Tibial artery (tissue), 4 donors: ENCODE results near the gene RFNG.
"Not testable (repeated sequence)": the region's sequence is repeated elsewhere in the genome, so short reads cannot be mapped to it uniquely, and the experiment has no call there.

Experiments used
- DNase-seq, 2 donors: peaks; one replicate each; pipeline ENCODE4 v3.0.0-alpha.2; 2019
- H3K27ac ChIP-seq, 2 donors: fragments of 200-600 bp; sonication (generic) in 1 of 2; 1 replicate in 1 of 2; 2 replicates in 1 of 2; pipeline ENCODE4 v1.5.1; 2018 to 2019; ENCODE audit warnings: mild to moderate bottlenecking in 1 of 2
- H3K27me3 ChIP-seq, 2 donors: fragments of 200-600 bp; sonication (generic) in 1 of 2; one replicate each; pipeline versions ENCODE4 v1.5.1 to v1.6.0; 2016 to 2019
- H3K36me3 ChIP-seq, 3 donors: fragments of 200-600 bp; sonication (generic) in 2 of 3; one replicate each; pipeline ENCODE4 v1.5.1; 2016 to 2019; ENCODE audit warnings: mild to moderate bottlenecking in 2 of 3
- H3K4me1 ChIP-seq, 4 donors: fragments of 200-600 bp; sonication (generic) in 2 of 4; 1 replicate in 3 of 4; 2 replicates in 1 of 4; pipeline ENCODE4 v1.5.1; 2016 to 2019
- H3K4me3 ChIP-seq, 2 donors: fragments of 200-600 bp; sonication (generic) in 1 of 2; 1 replicate in 1 of 2; 2 replicates in 1 of 2; pipeline ENCODE4 v1.5.1; 2018 to 2019; ENCODE audit warnings: mild to moderate bottlenecking in 2 of 2
- H3K9me3 ChIP-seq, 3 donors: fragments of 200-600 bp; sonication (generic) in 1 of 3; one replicate each; pipeline ENCODE4 v1.5.1; 2016 to 2019
- intact Hi-C: fragments of 100-400 bp; cut with DNase I; formaldehyde crosslinking; loops from one replicate; pipeline ENCODE4 v1.15.0; 2023; ENCODE audit warnings: low total_unique reads
- TF ChIP-seq, protein P1 (sequence below), 2 experiments: fragments of 200-600 bp in 1 of 2; fragments of 450-650 bp in 1 of 2; IDR thresholded peaks; one replicate each; pipeline ENCODE4 v1.5.1; 2017 to 2019; ENCODE audit warnings: antibody characterized with exemption in 2 of 2, mild to moderate bottlenecking in 1 of 2, moderate library complexity in 1 of 2

Gene RFNG

GRCh38 chr17:82042649-82043048 is 9.0 kb downstream of the RFNG start:
- DNase-seq, result no peak
- Histone ChIP-seq H3K36me3 (peaks cover 6 to 11% (median 7%) of the 10 kb centered on the region in 3 donors), H3K4me3 (no peak overlapping the region), H3K4me1 (peaks cover 0 to 6% (median 2%) of the 10 kb centered on the region in 4 donors), H3K27me3 (no peaks in the 10 kb centered on the region), H3K9me3 (no peaks in the 10 kb centered on the region), H3K27ac (no peak overlapping the region)
- intact Hi-C loops, result no loop called here
- TF ChIP-seq, protein P1, sequence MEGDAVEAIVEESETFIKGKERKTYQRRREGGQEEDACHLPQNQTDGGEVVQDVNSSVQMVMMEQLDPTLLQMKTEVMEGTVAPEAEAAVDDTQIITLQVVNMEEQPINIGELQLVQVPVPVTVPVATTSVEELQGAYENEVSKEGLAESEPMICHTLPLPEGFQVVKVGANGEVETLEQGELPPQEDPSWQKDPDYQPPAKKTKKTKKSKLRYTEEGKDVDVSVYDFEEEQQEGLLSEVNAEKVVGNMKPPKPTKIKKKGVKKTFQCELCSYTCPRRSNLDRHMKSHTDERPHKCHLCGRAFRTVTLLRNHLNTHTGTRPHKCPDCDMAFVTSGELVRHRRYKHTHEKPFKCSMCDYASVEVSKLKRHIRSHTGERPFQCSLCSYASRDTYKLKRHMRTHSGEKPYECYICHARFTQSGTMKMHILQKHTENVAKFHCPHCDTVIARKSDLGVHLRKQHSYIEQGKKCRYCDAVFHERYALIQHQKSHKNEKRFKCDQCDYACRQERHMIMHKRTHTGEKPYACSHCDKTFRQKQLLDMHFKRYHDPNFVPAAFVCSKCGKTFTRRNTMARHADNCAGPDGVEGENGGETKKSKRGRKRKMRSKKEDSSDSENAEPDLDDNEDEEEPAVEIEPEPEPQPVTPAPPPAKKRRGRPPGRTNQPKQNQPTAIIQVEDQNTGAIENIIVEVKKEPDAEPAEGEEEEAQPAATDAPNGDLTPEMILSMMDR (IDR thresholded peaks at IDR 0.05), result no peak

DNA sequence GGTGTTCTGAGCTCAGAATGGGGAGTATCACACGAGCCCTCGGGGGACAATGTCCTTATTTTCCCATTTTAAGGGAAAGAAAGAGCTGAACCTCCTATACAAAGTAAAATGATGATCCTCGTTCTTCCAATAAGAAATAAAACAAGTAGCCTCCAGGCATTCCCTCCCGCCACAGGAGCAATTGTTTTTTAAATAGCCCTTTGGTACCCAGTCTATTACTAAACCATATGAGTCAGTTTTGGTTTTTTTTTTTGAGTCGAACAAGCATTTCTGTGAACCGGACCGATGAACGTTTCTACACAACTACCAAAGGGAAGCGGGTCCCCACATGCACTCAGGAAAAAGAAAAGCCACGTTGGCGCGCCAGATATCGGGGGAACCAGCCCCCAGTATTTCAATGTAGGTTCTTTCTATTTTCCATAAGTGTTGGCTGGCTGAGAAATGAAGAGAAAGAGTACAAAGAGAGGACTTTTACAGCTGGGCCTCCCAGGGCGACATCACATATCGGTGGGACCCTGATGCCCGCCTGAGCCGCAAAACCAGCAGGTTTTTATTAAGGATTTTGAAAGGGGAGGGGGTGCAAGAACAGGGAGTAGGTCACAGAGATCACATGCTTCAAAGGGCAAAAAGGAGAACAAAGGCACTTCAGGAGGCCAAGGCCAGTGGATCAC is 10.3 kb downstream of the RFNG start:
- H3K4me1 ChIP-seq, result peaks cover 0 to 13% (median 10%) of the 10 kb centered on the region in 4 donors
- TF ChIP-seq, protein P1 (IDR thresholded peaks at IDR 0.05), result no peak
- no peak for DNase-seq
- no peak overlapping the region for H3K27ac ChIP-seq
- no peaks in the 10 kb centered on the region for H3K36me3 ChIP-seq
- intact Hi-C loops, result no loop called here
- no peaks in the 10 kb centered on the region for H3K27me3 ChIP-seq
- H3K4me3 ChIP-seq, result no peak overlapping the region
- no peaks in the 10 kb centered on the region for H3K9me3 ChIP-seq

DNA sequence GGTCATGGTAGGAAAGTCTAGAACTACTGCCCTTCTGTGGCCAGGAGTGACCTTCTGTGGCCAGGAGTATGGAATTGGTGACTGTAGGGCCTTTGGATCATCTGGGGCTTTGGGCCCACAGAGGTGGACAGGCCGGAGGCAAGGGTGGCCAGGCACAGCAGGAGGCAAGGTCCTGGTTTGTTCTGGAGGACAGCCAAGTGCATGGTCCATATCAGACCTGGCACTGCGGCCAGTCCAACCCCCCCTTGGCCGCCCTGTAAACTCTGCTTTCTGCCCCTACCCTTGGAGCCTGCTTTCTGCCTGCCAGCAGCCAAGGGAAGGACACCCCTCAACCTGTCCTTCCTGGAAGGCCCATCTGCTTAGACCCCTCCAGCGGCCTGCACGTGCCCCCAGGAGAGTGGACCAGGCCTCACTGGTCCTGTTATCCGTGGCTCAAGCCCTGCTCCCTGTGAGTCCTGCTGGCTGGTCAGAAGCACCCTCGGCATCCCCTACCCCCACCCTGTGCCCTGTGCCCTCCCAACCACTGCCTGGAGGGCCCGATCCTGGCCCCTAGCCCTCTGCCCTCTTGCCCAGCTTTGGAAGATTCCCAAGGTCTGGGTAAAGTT is 11.8 kb downstream of the RFNG start:
- H3K27ac ChIP-seq, result no peak overlapping the region
- DNase-seq, result no peak
- H3K4me3 ChIP-seq, result no peak overlapping the region
- H3K36me3 ChIP-seq, result peaks cover 0 to 13% (median 8%) of the 10 kb centered on the region in 3 donors
- TF ChIP-seq, protein P1 (IDR thresholded peaks at IDR 0.05), result no peak
- H3K27me3 ChIP-seq, result no peaks in the 10 kb centered on the region
- no peaks in the 10 kb centered on the region for H3K9me3 ChIP-seq
- intact Hi-C loops, result loop anchor here (5.0 kb wide), 1 partner anchor 58 kb away; the partner anchor contains the start of gene FASN
- H3K4me1 ChIP-seq, result peaks cover 0 to 22% (median 16%) of the 10 kb centered on the region in 4 donors

- peaks cover 0 to 22% (median 16%) of the 10 kb centered on the region in 4 donors for H3K4me1 ChIP-seq
- H3K36me3 ChIP-seq, result peaks cover 0 to 13% (median 8%) of the 10 kb centered on the region in 3 donors
- not testable (repeated sequence) for H3K9me3 ChIP-seq, DNase-seq, H3K27ac ChIP-seq, H3K27me3 ChIP-seq, H3K4me3 ChIP-seq
- intact Hi-C loops, result loop anchor here (5.0 kb wide), 1 partner anchor 58 kb away; the partner anchor contains the start of gene FASN
Observed at GRCh38 chr17:82038796-82039409, 12.7 kb downstream of the RFNG start.

DNA sequence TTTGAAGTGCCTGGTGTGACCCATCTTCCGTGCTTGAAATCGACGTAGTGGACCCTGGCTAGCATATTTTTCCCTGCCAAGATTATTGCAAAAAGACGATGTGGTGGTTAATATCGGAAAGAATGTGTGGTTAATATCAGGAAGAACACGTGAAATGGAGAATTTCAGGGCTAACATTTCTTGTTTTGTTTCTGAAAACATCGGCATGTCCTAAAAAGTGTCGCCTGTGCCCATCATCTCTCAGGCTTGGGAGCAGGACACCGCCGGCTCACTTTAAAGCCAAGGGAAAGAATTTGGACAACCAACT is 13.8 kb downstream of the RFNG start:
- Histone ChIP-seq H3K27ac (peak overlapping the region; percentile 96 to 99), H3K4me3 (peak overlapping the region; percentile 64 to 97), H3K27me3 (peaks cover 0 to 9% of the 10 kb centered on the region in 2 donors), H3K9me3 (no peaks in the 10 kb centered on the region), H3K4me1 (peaks cover 0 to 22% (median 16%) of the 10 kb centered on the region in 4 donors), H3K36me3 (peaks cover 0 to 13% (median 8%) of the 10 kb centered on the region in 3 donors)
- intact Hi-C loops, result loop anchor here (5.0 kb wide), 1 partner anchor 59 kb away; the partner anchor contains the start of gene FASN
- DNase-seq, result no peak
- TF ChIP-seq, protein P1 (IDR thresholded peaks at IDR 0.05), result no peak
